DND-41 (cell line): ENCODE measurements around the gene CEBPE.

Experiments
- ATAC-seq: fragments of 200-7000 bp; cut with Tn5 transposase; 3 replicates; pipeline ENCODE4 v1.9.1; 2021; ENCODE audit warnings: low read depth; ENCODE audit not compliant: insufficient read depth
- DNase-seq: peaks from one replicate; pipeline ENCODE4 v3.0.0-alpha.2; 2020
- H2AFZ ChIP-seq: 2 replicates; pipeline ENCODE4 v1.6.0; 2012; ENCODE audit warnings: low read depth, low read length
- H3K27ac ChIP-seq: 2 replicates; pipeline ENCODE4 v1.5.1; 2012; ENCODE audit warnings: low read length, inconsistent platforms
- H3K27me3 ChIP-seq: fragments of 200-600 bp; sonication (generic); 2 replicates; pipeline ENCODE4 v1.6.0; 2012; ENCODE audit warnings: low read length, mild to moderate bottlenecking, inconsistent platforms; ENCODE audit not compliant: insufficient read depth, poor library complexity
- H3K36me3 ChIP-seq: 2 replicates; pipeline ENCODE4 v1.5.1; 2012; ENCODE audit warnings: low read length, inconsistent platforms; ENCODE audit not compliant: insufficient read depth
- H3K4me1 ChIP-seq: 2 replicates; pipeline ENCODE4 v1.5.1; 2012; ENCODE audit warnings: mild to moderate bottlenecking, low read length; ENCODE audit not compliant: insufficient read depth
- H3K4me2 ChIP-seq: 2 replicates; pipeline ENCODE4 v1.6.0; 2012; ENCODE audit warnings: mild to moderate bottlenecking, moderate library complexity, low read length, inconsistent platforms; ENCODE audit not compliant: insufficient read depth
- H3K4me3 ChIP-seq, 2 experiments: fragments of 200-600 bp in 1 of 2; shearing (Covaris generic) in 1 of 2; 2 replicates each; pipeline ENCODE4 v1.5.1; 2012 to 2016; ENCODE audit warnings: inconsistent platforms in 2 of 2, low read length in 2 of 2, mild to moderate bottlenecking in 2 of 2, low read depth in 1 of 2, moderate library complexity in 1 of 2
- H3K79me2 ChIP-seq: 2 replicates; pipeline ENCODE4 v1.6.0; 2012; ENCODE audit warnings: low read length, inconsistent platforms; ENCODE audit not compliant: insufficient read depth
- H3K9ac ChIP-seq: 2 replicates; pipeline ENCODE4 v1.6.0; 2012; ENCODE audit warnings: low read depth, mild to moderate bottlenecking, inconsistent platforms, low read length, moderate library complexity
- H3K9me3 ChIP-seq: 2 replicates; pipeline ENCODE4 v1.5.1; 2012; ENCODE audit warnings: low read length, moderate library complexity, mild to moderate bottlenecking, inconsistent platforms; ENCODE audit not compliant: insufficient read depth, severe bottlenecking
- H4K20me1 ChIP-seq: 2 replicates; pipeline ENCODE4 v1.6.0; 2012; ENCODE audit warnings: low read length; ENCODE audit not compliant: insufficient read depth
- EZH2 ChIP-seq: IDR thresholded peaks from 3 replicates; pipeline ENCODE4 v1.6.1; 2012; ENCODE audit warnings: borderline replicate concordance, low read depth, mild to moderate bottlenecking, moderate library complexity, low read length, inconsistent platforms; ENCODE audit not compliant: severe bottlenecking
- TF ChIP-seq, protein P1 (sequence below): IDR thresholded peaks from 2 replicates; pipeline ENCODE4 v1.5.1; 2012; ENCODE audit warnings: borderline replicate concordance, low read length, moderate library complexity, mild to moderate bottlenecking; ENCODE audit not compliant: poor library complexity, severe bottlenecking; ENCODE audit errors: extremely low read depth

Gene CEBPE

DNA sequence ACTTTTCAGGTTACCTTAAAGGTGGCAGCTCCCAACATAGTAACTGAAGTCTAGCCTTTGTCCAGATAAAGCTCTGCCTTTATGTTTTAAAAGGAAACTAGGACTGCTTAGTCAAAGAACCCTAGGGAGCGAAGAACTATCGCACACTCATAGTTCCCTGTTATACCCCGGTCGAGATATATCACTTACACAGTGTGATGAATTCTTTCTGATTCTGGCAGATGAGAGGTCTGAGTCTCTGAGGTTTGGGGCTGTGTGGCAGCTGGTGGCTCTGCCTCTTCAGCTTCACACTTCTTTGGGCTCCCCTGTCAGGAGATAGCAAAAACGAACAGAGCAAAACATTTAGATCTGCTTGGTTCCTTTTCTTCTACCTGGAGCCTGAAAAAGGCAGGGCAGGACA, 41.1 kb downstream of the CEBPE start:
- no peak overlapping the region for H3K9ac ChIP-seq
- H2AFZ ChIP-seq = no peak overlapping the region
- no peak overlapping the region for H3K4me2 ChIP-seq
- TF ChIP-seq EZH2 = no peak
- TF ChIP-seq, protein P1, sequence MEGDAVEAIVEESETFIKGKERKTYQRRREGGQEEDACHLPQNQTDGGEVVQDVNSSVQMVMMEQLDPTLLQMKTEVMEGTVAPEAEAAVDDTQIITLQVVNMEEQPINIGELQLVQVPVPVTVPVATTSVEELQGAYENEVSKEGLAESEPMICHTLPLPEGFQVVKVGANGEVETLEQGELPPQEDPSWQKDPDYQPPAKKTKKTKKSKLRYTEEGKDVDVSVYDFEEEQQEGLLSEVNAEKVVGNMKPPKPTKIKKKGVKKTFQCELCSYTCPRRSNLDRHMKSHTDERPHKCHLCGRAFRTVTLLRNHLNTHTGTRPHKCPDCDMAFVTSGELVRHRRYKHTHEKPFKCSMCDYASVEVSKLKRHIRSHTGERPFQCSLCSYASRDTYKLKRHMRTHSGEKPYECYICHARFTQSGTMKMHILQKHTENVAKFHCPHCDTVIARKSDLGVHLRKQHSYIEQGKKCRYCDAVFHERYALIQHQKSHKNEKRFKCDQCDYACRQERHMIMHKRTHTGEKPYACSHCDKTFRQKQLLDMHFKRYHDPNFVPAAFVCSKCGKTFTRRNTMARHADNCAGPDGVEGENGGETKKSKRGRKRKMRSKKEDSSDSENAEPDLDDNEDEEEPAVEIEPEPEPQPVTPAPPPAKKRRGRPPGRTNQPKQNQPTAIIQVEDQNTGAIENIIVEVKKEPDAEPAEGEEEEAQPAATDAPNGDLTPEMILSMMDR = no peak
- no peak overlapping the region for H3K27ac ChIP-seq
- no peaks in the 10 kb centered on the region for H3K27me3 ChIP-seq
- DNase-seq = no peak
- H3K36me3 ChIP-seq = peaks cover 87% of the 10 kb centered on the region
- no peak for ATAC-seq
- no peak overlapping the region for H3K4me3 ChIP-seq
- H3K79me2 ChIP-seq = peaks cover 7% of the 10 kb centered on the region; the same call in 1 of the 2 replicates
- H3K4me1 ChIP-seq = no peaks in the 10 kb centered on the region
- H3K9me3 ChIP-seq = no peaks in the 10 kb centered on the region
- H4K20me1 ChIP-seq = peaks cover 7% of the 10 kb centered on the region; the same call in 1 of the 2 replicates

DNA sequence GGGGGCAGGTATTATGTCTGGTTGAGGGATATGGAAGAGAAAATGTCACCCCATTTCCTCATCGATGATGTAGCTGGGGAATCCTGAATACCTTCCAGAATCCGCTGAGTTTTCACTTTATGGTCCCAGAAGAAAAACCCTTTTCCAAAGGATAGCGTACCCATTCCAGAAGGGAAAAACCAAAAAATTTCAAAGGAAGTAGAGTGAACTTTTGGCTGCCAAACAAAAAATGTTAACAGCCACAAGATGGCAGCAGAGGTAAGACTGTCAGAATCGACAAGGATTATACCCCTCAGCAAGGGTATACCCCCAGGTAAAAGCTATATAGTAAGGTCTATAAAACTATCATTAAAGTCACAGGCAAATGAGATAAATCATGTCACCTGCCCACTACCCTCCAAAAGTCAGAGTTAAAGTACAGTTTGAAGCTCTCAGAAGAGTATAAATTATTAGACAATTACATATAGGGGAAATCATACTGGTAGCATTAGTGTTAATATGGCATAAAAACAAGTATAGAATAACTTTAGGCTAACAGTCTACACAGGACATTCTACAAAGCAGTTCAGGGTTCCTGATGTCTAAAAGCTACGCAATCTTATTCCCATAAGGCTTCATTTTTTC, 42.2 kb downstream of the CEBPE start:
- TF ChIP-seq, protein P1 = peak; percentile 72
- TF ChIP-seq EZH2 = no peak
- H3K4me2 ChIP-seq = no peak overlapping the region
- DNase-seq (peak; percentile 37), ATAC-seq (peak; percentile 80)
- no peaks in the 10 kb centered on the region for H3K9me3 ChIP-seq
- H3K27ac ChIP-seq = no peak overlapping the region
- peaks cover 7% of the 10 kb centered on the region; the same call in 1 of the 2 replicates for H4K20me1 ChIP-seq
- no peak overlapping the region for H2AFZ ChIP-seq
- no peak overlapping the region for H3K4me3 ChIP-seq
- H3K36me3 ChIP-seq = peaks cover 86% of the 10 kb centered on the region
- H3K79me2 ChIP-seq = peaks cover 5% of the 10 kb centered on the region
- no peak overlapping the region for H3K9ac ChIP-seq
- H3K4me1 ChIP-seq = peaks cover 10% of the 10 kb centered on the region
- no peaks in the 10 kb centered on the region for H3K27me3 ChIP-seq

GRCh38 chr14:23074906-23075305, 44.1 kb downstream of the CEBPE start:
- peaks cover 25% of the 10 kb centered on the region for H3K79me2 ChIP-seq
- no peak overlapping the region for H3K4me3 ChIP-seq
- peaks cover 5% of the 10 kb centered on the region; the same call in 1 of the 2 replicates for H4K20me1 ChIP-seq
- H3K36me3 ChIP-seq = peaks cover 68% of the 10 kb centered on the region
- H3K4me2 ChIP-seq = no peak overlapping the region
- TF ChIP-seq, protein P1 = no peak
- no peak for TF ChIP-seq EZH2
- no peak overlapping the region for H3K9ac ChIP-seq
- no peak for ATAC-seq
- H3K27ac ChIP-seq = no peak overlapping the region
- no peaks in the 10 kb centered on the region for H3K9me3 ChIP-seq
- H3K4me1 ChIP-seq = peaks cover 24% of the 10 kb centered on the region
- no peaks in the 10 kb centered on the region for H3K27me3 ChIP-seq
- DNase-seq = no peak
- H2AFZ ChIP-seq = no peak overlapping the region
